PC-9 (cell line): ENCODE data around the gene FAM221B.

ENCODE experiments used
- CTCF ChIP-seq: fragments of 200-600 bp; sonication (generic); conservative IDR thresholded peaks from 2 replicates; pipeline ENCODE4 v1.6.1; 2017; ENCODE audit warnings: mixed run types, antibody characterized with exemption, mild to moderate bottlenecking, moderate library complexity
- EZH2 ChIP-seq: fragments of 200-600 bp; sonication (generic); IDR thresholded peaks from 2 replicates; pipeline ENCODE4 v1.8.0; 2017; ENCODE audit warnings: antibody characterized with exemption, low read depth

GRCh38 chr9:35776018-35776417 lies 52.5 kb downstream of the FAM221B start:
- TF ChIP-seq CTCF (no peak), EZH2 (no peak)
